ENCODE measurements around the gene OR11A1.

OR11A1 gene, protein sequence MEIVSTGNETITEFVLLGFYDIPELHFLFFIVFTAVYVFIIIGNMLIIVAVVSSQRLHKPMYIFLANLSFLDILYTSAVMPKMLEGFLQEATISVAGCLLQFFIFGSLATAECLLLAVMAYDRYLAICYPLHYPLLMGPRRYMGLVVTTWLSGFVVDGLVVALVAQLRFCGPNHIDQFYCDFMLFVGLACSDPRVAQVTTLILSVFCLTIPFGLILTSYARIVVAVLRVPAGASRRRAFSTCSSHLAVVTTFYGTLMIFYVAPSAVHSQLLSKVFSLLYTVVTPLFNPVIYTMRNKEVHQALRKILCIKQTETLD

DNA sequence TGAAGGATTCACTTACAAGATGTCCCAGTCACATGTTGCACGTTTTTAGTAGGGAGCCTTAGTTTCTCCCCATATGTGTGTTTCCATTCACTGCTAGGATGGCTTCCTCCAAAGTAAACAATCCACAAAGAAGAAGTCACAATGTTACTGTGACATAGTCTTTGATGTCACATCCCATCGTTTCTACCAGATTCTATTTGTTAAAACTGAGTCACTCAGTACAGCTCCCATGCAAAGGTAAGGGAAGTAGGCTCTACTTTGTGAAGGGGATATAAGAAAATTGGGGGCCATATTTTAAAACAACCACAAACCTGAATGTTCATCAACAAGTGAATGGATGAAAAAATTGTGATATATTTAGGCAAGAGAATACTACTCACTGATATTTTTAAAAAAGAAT is at the start of gene OR11A1, which contains the start of gene OR2H1:
OR11A1 (minus strand) TSS at position 101 of the 400 bp plus-strand sequence. CDS start 29,430 bp downstream, outside the sequence.
OR2H1 (plus strand) TSS at position 185 of the 400 bp plus-strand sequence. CDS start 4,615 bp downstream, outside the sequence.
- DNase-seq = no peak

- DNase-seq = no peak
Measured at GRCh38 chr6:29506446-29507067, 49.7 kb upstream of the OR11A1 start.

- no peak for DNase-seq
Measured at GRCh38 chr6:29505808-29506207, 48.9 kb upstream of the OR11A1 start.

- DNase-seq = peak in 2 of 3 donors; percentile 2 to 6
Measured at GRCh38 chr6:29504961-29505360, 48.1 kb upstream of the OR11A1 start.

- DNase-seq = no peak
Measured at GRCh38 chr6:29502597-29502996, 45.7 kb upstream of the OR11A1 start.

- DNase-seq = no peak
Measured at GRCh38 chr6:29502181-29502580, 45.3 kb upstream of the OR11A1 start.

DNA sequence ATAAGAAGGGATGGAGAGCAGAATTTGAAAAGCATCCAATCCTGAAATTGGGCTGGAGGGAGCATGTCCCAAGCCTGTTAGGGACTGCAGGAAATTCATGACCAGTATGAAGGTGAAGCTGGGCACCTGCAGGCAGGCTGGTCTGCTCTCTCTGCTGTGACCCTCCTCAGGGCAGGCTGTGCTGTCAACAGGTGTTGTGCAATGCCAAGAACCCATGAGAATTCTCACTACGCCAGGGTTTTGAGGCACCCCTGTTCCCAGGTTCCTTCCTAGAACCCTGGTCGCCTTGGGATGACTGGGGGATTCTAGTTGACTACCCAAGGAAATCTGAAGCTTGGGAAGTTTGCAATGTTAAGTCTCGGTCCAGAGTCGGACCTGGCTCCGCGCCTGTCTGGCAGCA is 44.2 kb upstream of the OR11A1 start:
- no peak for DNase-seq

DNA sequence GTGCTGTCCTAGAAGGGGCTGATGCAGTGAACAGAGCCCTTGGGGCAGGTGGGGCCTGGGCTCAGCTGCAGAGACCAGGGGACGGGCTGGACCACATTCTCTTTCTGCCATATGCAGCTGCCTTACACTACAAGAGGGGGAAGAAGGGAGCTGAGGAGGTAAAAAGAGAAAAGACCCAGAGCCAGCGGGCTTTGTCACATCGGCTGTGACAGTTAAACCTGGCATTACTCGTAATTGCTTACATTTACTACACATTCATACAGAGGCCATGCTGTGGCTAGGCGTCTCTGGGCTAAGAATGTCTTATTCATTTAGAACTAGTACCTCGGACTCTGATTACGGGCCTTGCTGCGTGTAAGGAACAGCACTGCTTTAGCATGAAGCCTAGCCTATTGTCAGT is 43.7 kb upstream of the OR11A1 start:
- DNase-seq = no peak

- no peak for DNase-seq
Measured at GRCh38 chr6:29499704-29500103, 42.8 kb upstream of the OR11A1 start.

GRCh38 chr6:29496961-29497360 is 40.1 kb upstream of the OR11A1 start:
- no peak for DNase-seq

GRCh38 chr6:29495571-29495970 is 38.7 kb upstream of the OR11A1 start:
- no peak for DNase-seq

GRCh38 chr6:29494131-29494530 is 37.3 kb upstream of the OR11A1 start:
- no peak for DNase-seq

DNA sequence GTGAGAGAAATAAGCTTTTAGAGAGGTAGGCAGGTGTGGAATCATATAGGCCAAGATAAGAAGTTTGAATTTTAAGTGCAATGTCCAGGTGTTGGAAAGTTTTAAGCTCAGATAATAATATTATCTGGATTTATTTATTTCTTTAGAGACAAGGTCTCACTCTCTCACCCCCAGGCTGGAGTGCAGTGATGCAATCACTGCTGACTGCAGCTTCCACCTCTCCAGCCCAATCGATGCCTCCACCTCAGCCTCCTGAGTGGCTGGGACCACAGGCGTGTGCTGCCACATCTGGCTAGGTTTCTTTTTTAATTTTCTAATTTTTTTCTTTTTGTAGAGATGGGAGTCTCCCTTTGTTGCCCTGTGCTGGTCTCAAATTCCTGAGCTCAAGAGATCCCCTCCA is 36.4 kb upstream of the OR11A1 start:
- DNase-seq = no peak

DNA sequence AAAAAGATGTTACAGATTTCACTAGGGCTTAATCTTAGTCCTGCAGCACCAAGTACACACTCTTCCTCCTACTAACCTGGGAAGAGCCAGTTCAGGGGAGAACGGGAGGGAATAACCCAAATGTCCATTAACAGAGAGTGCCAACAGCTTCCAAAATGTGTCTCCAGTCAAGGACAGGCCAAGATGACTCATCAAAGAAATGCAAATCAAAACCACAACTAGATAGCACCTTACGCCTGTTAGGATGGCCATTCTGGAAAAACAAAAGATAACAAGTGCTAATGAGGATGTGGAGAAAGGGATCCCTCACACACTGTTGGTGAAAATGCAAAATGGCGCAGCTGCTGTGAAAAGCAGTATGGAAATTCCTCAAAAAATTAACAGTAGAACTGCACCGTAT is 34.7 kb upstream of the OR11A1 start:
- DNase-seq = no peak

- DNase-seq = no peak
Measured at GRCh38 chr6:29490552-29490951, 33.7 kb upstream of the OR11A1 start.

DNA sequence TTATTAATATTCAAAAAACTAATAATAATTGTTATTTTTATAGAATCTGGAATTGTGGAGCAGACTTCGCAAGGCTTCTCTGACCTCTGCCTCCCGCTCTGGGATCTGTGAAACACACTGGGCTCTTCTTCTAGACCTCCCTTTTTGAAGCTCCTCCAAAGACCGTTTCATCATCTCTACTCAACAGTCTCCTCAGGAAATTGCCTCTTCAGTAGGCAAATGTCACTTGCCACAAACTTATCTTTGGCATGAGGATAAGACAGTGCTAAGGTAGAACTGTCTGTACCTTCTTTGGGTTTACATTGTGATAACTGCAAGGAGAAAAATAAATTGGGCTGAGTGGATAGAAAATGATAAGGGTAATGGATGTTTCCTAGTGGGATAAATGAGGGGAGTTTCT is 33.2 kb upstream of the OR11A1 start:
- DNase-seq = no peak

- DNase-seq = no peak
Measured at GRCh38 chr6:29489286-29489685, 32.4 kb upstream of the OR11A1 start.

DNA sequence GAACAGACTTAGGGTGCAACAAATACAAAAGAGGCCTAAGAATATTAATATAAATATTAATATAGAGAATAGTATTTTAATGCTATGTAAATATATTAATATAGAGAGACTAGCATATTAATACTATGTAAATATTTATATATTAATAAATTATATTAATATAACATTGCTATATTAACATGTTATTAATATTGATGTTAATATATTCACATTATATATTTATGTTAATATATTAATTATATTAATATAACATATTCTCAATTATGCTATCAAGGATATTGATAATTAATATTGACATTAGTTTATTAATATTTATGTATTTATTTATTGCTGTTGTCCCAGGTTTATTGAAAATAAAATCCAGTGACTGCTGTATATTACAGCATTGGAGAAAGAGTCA is 32.0 kb upstream of the OR11A1 start:
- no peak for DNase-seq

DNA sequence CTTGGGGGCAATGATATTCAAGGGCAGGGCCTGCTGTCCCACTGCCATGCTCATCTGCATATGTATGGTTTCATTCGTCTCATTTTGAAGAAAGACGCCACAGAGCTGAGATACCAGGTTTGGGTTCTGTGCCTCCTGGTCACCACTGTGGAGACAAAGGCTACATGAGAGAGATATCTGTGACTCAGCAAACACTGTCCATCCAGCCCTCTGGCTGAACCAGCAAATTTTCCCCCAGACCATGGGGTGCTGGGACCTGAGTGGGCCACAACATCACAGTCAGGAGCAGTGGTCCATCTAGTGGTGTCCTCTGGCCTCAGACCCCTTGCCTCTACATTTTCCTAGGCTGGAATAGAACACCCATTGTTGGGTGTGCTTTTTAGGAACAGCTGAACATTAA is 30.8 kb upstream of the OR11A1 start, which contains the start of gene MAS1L:
MAS1L (minus strand) TSS at position 297 of the 400 bp plus-strand sequence; CDS start at position 243, 54 bp downstream.
- DNase-seq = no peak

GRCh38 chr6:29487131-29487530 is 30.3 kb upstream of the OR11A1 start:
- DNase-seq = no peak

DNA sequence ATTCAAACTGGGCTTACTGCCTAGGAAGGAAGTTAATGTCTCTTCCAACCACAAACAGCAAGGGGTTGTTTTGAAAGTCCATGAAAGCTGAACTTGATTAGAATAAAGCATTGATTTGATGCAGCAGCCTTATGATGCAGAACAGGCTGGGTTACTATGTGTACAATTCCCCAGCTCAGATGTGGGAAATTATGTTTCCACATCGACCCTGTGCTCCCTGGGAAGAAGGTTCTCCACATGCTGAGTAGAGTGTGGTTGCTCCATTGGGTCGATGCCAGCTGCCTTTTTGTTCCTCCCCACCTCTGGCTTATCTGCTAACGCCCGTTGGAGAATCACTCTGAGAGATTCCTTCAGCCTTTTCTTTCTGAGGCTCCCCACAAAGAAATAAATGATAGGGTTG is 29.7 kb upstream of the OR11A1 start:
- no peak for DNase-seq

GRCh38 chr6:29483735-29484134 is 26.9 kb upstream of the OR11A1 start:
- DNase-seq = no peak

- DNase-seq = no peak
Measured at GRCh38 chr6:29483186-29483585, 26.3 kb upstream of the OR11A1 start.

DNA sequence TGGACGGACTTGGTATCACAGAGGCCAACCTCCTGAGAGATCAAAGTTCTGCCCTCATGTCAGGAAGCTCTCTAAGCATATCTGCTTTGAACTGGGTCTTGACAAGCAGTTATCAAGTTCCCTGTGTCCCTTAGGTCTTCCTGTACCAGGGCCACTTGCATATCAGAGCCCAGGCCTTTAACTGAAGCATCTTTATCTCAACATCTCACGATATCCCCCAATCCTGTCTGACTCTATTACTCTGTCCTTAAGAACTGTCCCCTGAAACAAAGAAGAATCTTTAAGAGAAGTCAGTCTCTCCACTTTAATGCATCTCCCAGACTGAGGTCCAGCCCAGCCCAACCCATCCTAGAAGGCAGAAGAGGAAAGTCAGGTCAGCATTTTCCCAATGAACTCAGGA is 22.7 kb upstream of the OR11A1 start:
- DNase-seq = no peak

- DNase-seq = no peak
Measured at GRCh38 chr6:29478740-29479139, 21.9 kb upstream of the OR11A1 start.
